HG02943 (cell line): ENCODE data around the gene CAMTA1.

Source experiments
- ATAC-seq: cut with Tn5 transposase; IDR thresholded peaks from one replicate; pipeline ENCODE4 v1.9.1; 2021; ENCODE audit warnings: mild to moderate bottlenecking, low read depth, moderate library complexity; ENCODE audit not compliant: unreplicated experiment

CAMTA1 gene

DNA sequence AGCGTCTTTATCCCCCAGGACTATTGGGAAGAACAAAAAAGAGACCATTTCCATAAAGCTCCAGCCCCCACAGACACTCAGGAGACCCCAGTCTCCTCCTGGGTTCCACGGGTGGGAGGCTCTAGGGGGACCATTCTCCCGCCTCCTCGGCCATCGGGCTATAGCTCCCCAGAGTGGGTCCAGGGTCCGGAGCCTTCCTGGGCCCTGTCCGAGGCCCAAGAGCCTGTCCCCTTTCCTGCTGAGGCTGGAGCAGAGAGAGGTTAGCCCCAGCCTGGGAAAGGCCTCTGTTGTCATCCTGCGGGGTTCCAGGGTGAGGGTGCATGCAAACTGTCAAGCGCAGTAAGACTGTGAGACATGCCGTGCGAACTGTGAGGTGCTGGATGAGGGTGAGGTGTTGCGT lies 166.3 kb downstream of the CAMTA1 start:
- no peak for ATAC-seq

DNA sequence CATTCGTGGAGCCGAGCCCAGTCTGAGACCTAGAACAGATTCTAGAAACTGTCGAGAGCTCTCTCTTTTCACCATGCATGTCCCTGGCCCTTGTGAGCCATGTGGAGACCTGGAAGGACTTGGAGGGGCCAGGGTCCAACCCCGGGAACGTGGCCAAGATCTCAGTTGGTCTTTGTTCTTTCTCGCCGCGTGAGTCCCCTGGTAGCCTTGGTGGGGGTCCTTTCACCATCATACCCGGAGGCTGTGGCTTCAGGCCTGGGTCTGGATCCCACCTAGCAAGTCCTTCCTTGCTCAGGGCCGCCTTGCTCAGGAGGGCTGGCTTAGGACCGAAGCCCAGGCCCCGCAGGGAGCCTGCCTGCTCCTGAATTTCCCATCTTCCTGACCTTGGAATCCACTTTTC lies 168.0 kb downstream of the CAMTA1 start:
- no peak for ATAC-seq

DNA sequence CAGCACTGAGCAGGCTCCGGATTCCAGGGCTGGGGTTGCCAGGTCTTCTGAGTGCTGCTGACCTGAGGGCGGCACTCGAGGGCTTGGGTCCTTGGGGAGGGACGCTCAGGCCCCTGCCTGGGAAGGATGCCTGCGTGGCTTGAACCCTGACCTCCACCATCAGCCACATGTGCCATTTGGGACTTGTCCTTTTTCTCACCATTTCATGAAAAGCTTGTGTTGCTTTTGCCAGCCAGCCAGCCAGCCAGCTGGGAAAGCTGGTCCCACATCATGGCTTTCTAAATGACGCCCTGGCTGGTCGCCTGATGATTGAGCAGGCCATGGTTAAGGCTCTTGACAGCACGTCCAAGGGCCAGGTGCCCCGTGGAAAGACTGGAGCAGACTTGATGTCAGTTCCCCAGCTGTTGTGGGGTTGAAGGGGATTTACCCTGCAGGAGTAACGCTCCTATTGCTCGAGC lies 168.7 kb downstream of the CAMTA1 start:
- ATAC-seq, result no peak

DNA sequence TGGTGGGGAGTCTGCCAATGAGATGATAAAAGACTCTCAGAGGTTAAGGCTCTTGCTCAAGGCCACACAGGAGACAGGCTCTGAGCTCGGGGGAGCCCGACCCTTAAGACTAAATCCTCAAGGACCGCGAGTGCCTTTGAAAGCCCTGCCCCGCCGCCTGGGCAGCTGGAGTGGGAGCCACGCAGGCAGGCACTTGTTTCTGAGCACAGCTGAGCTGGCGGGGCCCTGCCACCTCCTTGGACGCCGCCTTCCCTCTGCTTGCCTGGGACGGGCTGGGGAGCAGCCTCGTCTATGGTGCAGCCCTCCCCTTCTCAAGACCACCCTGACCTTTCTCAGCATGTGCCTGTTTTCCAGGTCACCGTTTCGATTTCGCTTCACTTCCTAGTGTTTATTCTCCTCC lies 169.3 kb downstream of the CAMTA1 start:
- ATAC-seq, result no peak

DNA sequence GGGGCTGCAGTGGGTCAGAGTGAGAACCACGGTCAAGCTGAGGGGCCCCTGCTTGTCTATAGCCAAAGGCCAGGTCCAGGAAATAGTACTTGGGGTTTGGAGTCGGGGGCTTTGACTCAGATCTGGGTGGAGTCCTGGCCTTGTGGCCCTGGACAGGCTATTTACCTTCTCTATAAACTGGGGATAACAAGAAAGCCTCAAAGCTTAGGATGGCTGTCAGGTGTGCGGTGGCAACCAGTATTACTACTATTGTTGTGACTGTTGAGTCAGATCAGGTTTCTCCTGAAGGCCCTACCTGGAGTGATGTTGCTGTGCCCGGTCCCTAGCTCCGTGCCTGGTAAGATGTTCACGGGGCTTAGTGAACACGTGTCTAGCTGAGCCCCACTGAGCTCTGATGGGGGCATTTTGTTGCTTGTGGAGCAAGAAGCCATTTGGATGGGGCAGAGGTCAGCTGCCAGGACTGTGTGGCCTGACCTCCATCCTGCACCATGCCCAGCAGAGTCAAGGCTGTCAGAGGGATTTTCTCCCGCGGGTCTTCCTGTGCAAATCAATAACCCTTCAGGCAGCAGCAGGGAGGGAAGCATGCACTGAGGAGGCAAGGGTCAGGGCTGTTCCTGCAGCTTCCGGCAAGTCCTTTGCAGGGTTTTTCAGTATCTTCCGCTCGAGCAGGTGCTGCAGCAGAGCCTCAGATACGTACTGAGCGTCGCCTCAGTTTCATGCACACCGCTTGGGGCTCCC lies 170.3 kb downstream of the CAMTA1 start:
- ATAC-seq, result no peak

DNA sequence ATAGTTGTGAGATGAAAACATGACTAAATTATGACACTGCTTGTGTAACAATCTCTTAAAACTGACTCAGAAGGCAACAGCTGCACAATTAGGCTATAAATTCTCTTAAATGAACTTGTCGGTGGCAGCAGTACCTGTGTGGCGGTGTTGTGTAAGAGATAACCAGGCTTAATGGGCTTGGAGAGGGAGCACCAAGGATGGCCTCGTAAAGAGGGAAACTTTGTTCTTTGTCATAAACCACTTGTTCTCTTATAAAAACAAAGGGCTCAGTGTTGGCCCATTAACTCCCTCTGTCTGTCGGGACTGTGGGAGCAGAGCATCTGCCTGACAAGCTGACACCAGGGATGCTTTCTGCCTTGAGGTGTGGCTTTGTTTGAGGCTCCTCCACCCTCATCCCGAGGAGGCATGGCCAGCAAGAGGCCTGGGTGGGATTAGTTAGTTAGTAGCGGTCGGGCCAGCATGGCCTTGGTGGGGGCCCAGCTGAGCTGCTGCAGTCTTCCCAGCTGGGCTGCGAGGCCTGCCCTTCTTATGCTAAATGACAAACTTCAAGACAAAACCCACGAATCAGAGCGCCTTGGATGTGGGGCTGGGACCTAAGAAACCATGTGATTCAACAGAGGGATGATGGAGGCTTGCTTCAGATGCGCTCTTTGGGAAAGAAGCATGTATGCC lies 171.4 kb downstream of the CAMTA1 start:
- ATAC-seq, result no peak

DNA sequence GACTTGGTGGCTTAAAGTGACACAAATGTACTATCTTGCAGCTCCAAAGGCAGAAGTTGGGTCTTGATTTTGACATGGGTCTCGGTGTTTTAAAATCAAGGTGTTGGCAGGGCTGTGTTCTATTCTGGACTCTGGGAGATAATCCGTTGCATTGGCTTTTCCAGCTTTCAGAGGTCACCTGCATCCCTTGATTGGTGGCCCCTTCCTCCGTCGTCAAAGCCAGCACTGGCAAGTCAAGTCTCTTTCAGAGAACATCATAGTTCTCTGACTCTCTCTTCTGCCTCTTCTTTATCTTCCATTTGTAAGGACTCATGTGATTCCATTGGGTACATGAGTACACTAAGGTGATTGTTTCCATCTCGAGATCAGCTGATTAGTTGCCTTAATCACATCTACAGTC lies 172.1 kb downstream of the CAMTA1 start:
- no peak for ATAC-seq

DNA sequence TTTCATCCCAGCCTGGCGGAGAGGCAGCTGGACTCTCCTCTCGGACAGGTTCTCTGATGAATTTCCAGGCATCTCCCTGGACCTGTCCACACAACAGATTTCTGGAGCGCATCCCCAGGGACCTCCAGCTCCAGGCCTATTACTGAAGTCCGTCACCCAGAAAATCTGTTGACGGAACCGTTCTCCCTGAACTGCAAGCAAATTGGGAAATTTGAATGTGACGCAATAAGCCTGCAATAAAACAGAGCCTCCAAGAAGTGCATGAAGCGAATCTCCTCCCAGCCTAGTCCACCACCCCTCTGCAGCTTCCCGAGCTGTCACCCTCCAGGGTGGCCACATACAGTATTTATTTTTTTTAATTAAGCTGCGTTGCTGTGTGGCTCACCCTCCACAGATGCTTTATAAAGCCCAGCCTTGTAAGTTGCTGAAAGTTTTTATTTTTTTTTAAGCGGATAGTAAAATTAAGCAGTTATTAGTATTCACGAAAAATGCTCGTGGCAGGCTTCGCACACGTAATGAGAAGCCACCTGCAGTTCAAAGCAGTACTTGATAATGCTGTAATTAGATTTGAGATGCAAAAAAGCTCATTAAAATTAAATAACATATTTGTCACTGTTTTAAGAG lies 173.3 kb downstream of the CAMTA1 start:
- ATAC-seq, result no peak

DNA sequence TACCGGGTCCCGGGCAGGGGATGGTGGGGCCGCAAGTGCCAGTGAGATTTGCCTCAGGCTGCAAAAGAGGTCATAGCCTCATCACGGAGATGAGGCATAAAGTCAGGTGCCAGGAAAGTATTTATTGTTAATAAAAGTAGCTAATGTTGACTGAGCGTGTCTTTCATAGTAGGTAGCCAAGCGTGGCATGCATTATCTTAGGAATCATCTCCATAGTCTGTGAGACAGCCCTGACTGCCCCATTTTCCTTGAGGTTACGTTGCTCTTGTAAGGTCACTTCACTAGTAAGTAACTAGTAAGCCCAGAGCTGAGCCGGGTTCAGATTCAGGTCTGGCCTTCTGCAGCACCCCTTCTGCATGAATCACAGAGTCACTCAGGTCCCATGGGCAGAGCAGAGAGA lies 174.2 kb downstream of the CAMTA1 start:
- ATAC-seq, result no peak

DNA sequence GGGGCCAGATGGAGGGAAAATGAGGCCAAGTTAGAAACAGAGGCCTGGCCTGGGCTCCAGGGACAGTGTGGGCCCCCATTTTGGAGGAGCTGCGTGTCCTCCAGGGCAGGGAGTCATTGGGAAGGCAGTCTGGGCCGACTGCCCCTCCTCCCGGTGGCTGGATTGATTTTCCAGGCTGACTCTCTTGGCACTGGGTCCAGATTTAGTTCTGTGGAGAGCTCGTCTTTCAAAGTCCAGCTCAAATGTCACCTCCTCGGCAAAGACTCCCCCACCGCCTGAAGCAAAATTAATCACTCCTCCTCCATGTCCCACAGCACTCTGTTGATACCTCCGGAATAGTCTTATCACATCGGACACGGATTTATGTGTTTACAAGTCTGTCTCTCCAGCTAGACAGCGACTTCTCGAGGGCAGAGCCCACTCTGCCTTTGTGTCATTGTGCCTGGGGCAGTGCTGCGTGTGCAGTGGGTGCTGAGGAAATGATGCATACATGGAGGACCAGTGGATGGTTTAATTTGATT lies 175.1 kb downstream of the CAMTA1 start:
- no peak for ATAC-seq

DNA sequence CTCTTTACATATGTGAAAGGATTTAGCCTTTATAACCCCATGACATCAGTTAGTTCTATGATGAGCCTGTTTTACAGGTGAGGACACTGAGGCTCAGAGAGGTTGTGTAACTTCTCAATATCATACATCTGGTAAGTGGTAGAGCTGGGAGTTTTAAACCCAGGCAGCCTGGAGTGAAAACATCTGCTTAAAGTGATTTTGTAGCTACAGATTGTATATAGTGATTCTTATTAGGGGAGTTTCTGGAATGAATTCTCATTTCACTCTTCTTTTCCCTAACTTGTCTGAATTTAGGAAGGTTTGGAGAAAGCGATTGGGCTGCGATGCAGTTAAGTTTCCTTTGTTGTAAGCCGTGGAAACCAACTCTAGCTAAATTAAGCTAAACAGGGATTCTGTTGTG lies 175.6 kb downstream of the CAMTA1 start:
- ATAC-seq, result no peak

DNA sequence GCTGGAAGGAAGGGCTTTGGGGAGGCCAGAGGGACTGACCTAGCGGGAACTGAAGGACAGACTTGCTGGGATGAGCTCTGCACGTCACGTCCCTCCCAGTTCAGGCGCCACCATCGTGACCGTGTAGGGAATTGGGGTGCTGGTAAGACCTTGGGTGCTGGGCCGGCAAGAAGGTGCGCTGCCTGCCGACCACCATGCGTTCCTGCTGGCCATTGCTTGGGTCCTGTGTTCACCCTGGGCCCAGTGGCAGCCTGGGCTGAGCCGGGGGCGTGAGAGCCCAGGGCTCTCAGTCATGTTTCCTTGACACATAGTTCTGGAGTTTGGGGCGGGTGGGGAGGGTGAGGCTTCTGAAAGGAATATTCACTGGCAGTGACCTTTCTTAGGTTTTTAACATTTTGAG lies 176.0 kb downstream of the CAMTA1 start:
- ATAC-seq, result no peak

DNA sequence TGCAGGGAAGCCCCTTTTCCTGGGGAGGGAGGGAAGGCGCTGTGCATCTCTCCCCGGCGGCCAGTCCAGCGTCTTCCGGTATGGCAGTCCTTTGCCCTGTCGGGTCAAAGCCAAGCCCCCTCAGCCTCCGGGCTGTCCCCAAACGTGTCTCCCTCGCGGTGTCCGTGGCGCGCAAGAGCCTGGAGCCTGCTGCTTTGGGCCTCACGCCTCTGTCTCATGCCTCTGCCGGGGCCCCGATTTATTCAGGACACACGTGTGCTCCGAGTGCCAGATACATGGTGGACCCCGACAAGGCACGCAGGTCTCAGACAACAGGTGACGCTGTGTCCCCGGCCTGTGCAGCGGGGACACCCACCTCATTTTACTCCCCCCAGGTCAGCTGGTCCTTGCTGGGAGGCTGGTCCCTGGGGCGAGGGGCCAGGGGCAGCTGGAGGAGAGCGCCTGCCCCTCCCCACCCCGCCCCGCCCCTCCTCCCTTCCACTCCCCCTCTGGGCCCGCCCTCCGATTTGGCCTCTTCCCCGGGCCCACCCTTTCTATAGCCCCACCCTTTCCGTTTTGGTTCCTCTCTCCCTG lies 176.7 kb downstream of the CAMTA1 start:
- ATAC-seq, result no peak

DNA sequence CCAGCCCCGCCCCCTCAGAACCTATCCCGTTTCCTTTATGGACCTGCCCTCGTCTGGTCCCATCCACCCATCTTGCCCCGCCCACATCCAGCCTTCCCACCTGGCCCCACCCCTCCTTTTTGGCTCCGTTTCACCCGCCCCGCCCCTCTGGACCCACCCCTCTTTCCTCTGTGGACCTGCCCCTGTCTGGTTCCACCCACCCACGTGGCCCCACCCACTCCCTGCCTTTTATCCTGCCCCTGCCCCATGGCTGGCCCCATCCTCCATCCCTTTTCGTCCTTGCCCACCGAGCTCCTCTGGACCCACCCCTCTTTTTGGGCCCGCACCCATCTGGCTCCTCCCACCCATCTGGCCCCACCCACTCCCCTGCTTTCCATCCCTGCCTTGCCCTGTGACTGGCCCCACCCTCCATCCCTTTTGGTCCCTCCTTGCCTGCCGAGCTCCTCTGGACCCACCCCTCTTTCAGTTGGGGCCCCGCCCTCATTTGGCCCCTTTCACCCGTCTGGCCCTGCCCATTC lies 177.3 kb downstream of the CAMTA1 start:
- ATAC-seq, result no peak

DNA sequence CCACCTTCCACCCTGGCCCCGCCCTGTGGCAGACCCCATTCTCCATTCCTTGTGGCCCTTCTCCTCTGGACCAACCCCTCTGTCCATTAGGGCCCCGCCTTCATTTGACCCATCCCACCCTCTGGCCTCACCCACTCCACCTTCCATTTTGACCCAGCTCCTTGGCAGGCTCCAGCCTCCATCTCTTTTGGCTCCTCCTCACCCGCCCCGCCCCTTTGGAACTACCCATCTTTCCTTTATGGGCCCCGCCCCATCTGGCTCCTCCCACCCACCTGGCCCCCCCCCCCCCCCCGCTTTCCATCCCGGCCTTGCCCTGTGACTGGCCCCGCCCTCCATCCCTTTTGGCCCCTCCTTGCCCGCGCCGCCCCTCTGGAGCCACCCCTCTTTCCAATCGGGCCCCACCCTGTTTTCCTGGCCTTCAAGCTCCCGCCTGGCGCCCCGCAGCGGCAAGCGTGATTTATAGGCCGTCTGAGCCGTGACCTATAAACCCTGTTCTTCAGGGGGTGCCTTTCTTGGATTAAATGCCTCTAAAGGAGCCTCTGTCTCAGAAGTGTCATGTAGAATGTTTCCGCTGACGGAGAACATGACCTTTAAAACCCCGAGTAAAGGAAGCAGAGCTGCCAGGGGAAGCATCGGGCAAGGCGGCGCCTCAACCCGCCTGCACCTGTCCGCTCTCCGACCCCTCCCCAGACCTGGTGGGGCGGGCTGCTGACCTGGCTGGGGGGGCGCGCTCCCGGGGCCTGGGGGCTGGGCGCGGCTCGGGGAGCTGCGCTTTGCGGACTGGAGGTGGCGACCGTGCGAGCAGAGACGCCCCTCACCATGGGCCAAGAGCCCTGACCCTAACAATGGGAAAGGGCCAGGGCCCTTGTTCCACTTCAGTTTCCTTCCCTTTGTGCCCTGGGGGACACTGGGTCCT lies 178.0 kb downstream of the CAMTA1 start:
- ATAC-seq, result no peak

DNA sequence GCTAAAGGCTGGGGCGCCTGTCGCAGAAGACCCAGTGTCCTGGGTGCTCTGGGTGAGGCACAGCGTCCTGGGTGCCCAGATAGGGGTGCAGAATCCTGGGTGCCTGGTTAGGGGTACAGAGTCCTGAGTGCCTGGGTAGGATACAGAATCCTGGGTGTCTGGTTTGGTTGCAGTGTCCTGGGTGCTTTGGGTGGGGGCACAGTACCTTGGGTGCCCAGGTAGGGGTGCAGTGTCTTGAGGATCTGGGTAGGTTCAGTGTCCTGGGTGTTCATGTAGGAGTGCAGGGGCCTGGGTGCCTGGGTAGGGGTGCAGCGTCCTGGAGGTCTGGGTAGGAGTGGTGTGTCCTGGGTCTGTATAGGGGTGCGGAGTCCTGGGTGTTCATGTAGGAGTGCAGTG lies 178.7 kb downstream of the CAMTA1 start:
- ATAC-seq, result no peak

DNA sequence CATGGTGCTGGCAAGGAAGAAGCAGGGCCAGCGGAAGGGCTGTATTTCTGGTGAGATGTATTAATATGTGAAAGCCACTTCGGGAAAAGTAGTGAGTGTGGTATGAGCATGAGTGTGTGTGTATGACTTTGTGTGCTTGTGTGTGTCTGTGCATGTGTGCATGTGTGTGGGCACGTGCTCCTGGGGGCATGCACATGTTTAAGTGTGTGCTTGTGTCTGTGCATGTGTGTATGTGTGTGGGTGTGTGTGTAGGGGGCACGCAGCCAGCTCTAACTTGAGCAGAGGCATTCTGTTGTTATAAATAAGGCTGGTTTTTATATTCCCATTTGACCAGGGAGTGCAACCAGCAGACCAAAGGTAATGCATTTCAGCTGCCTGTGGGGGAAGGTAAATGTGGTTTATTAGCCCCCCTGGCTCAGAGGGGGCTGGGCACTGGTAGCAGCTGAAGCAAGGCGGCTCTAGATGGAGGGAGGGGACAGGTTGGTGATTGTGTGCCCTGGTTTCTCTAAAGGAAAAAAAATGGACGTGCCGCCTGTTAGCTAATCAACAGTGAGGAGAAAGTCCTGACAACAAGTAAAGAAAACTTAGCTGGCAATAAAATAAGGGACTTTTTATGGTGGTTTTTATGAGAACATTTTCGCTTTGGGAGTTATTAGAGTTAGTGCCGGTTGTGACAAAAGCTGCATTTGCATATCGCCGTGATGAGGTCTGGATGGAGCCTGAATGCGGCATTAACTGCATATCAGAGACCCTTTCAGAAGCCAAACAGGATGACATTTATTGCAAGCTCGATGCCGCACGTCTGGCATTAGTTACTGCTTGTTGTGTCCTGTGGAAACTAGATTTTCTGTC lies 180.1 kb downstream of the CAMTA1 start:
- ATAC-seq, result no peak

DNA sequence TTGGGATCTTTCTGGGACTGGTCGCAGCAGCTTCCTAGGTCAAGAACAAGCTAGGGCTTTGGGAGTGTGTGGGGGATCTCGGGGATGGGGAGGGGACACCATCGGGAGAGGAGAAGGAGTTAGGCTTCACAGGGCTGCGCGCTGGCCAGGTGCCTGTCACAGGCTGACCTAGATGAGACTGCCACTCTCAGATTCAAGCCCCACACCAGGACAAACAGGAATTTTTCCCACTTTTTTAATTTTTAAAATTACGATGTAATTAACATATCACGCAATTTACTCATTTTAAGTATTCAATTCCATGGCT lies 180.6 kb downstream of the CAMTA1 start:
- no peak for ATAC-seq

DNA sequence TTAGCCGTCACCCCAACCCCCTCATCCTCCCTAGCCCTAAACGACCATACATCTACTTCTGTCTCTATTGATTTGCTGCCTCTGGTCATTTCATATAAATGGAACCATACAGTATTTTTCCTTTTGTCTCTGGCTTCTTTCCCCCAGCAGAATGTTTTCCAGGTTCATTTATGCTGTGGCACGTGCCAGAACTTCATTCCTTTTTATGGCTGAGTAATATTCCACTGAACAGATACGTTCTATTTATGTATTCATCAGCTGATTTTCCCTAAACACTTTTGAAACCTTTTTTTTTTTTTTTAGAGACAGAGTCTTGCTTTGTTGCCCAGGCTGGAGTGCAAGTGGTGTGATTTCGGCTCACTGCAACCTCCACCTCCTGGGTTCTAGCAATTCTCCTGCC lies 181.1 kb downstream of the CAMTA1 start:
- no peak for ATAC-seq
